VCaP (cell line): Measurements from ENCODE around the gene PLAAT1.

ENCODE experiments used
- H3K27ac ChIP-seq: fragments of 450-650 bp; 2 replicates; pipeline ENCODE4 v1.5.1; 2017
- TF ChIP-seq, protein P1 (sequence below): fragments of 450-650 bp; conservative IDR thresholded peaks from 2 replicates; pipeline ENCODE4 v1.5.1; 2017; ENCODE audit warnings: mild to moderate bottlenecking, moderate library complexity

Gene PLAAT1

DNA sequence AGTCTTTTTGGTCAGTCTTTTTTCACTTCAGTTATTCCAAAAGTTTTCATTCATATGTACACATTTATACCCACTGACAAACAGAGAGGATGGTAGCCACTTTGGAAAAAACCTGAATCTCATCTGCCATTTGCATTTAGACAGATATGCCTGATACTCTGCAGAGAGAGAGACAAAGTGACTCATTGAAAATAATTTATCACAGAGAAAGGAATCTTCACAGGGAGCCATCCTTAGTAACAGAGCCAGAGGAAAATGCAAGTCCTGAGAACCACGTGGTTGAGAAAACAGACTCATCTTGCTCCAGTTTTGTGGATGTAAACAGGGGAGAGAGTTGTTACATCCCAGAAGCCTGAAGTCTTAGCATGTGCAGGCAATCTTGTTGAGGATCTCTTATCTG, 28.2 kb upstream of the PLAAT1 start:
- no peak overlapping the region for H3K27ac ChIP-seq
- TF ChIP-seq, protein P1, sequence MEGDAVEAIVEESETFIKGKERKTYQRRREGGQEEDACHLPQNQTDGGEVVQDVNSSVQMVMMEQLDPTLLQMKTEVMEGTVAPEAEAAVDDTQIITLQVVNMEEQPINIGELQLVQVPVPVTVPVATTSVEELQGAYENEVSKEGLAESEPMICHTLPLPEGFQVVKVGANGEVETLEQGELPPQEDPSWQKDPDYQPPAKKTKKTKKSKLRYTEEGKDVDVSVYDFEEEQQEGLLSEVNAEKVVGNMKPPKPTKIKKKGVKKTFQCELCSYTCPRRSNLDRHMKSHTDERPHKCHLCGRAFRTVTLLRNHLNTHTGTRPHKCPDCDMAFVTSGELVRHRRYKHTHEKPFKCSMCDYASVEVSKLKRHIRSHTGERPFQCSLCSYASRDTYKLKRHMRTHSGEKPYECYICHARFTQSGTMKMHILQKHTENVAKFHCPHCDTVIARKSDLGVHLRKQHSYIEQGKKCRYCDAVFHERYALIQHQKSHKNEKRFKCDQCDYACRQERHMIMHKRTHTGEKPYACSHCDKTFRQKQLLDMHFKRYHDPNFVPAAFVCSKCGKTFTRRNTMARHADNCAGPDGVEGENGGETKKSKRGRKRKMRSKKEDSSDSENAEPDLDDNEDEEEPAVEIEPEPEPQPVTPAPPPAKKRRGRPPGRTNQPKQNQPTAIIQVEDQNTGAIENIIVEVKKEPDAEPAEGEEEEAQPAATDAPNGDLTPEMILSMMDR, result no peak

DNA sequence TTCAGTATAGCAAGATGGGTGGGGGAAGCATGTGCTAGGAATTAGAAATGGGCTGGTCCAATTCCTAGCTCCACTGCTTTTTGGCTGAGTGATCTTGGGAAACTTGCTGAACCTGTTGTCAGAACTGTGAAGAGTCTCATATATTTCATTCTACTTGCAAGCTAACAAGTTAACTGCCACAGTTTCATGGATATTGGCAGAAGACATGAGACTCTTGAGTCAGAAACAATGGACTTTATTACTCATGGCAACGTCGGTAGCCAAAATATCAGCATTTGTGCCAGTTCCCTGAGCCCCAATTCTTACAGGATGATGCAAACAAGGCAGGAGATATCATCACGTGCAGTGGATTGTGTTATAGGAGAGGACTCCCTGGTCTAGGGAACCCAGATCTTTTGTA, 26.6 kb upstream of the PLAAT1 start:
- no peak overlapping the region for H3K27ac ChIP-seq
- TF ChIP-seq, protein P1, result no peak

DNA sequence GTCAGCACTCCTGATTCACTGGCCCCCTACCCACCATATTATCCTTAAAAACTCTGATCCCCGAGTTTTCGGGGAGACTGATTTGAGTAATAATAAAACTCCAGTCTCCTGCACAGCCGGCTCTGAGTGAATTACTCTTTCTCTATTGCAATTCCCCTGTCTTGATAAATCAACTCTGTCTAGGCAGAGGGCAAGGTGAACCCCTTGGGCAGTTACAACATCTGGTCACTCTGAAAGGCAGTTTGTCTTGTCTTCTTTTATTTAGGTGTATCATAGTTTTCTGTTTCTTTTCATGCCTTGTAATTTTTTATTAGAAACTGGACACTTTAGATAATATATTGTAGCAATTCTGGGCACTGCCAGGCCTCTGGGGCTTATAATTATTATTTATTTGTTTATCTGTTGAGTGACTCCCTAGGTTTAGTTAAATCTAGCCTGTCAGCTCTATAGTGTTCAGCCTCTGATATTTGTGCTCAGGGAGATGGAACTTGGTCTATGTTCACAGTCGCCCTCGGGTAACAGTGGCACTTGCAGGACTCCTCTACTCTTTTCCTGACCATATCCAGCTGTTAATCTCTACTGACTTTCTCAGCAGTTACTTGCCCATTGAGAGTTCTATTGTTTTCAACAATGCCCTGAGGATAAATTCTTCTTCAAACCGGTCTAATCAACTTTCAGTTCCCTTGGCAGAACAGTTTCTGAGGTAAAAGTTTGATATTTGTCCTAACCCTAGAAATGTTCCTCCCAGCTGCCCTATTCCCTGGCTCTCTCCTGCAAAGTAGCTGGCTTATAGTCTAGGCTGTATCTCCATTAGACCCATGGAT, 15.5 kb upstream of the PLAAT1 start:
- H3K27ac ChIP-seq, result no peak overlapping the region
- TF ChIP-seq, protein P1, result no peak

DNA sequence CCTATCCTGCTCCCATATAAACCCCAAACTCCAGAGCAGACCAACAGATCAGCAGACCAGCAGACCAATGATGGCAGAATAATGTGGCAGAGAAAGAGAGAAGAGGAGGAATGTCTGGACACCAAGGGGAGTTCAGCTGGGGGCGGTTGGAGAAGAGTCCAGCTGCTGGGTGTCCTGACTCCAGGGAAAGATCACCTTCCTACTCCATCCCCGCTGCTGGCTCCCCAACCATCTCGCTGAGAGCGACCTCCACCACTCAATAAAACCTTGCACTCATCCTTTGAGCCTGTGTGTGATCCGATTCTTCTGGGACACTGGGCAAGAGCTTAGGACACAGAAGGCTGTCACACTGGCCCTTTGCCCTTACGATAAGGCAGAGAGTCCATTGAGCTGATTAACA, 12.8 kb upstream of the PLAAT1 start:
- TF ChIP-seq, protein P1, result no peak
- no peak overlapping the region for H3K27ac ChIP-seq

DNA sequence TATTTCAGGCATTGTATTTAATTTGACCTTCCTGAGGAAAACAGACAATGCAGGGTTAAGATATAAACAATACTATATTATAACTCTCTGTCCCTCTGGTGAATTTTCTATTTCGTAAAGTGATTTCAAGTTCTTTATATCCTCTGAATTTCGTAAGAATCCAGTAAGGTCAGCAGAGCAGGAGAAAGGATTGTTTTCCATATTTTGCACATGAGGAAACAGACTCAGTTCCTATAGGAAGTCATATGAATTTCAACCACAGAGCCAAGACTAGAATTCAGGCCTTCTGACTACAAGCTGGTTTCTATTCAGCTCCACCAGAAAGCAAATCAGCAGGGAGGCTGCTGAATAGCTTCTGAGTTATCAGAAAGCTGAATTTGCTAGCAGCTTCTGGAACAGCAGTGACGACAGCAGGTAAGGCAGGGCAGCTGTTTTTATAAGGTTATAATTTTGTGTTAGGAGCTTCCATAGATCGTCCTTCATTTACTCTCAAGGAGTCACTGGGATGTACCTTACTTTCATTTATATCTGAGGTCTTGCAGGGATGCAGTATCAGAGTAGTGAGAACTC, 11.1 kb upstream of the PLAAT1 start:
- H3K27ac ChIP-seq, result no peak overlapping the region
- TF ChIP-seq, protein P1, result no peak

DNA sequence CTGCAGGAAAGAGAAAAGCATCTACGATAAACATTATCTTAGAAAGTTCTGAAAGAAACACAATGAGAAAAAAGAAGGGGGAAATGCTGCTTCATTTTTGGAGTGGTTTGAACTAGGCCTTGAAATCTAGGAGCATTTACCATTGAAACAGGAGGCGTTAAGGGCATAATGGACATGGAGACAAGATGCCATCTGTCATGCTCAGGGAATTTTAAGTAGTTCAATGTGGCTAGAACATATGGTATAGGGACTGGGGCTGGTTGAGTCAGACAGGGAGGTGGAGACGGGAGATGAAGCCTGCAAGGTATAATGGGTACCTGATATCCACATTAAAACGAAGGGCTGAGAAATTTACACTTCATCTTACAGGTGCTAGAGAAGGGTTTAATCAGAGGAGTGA, 10.4 kb upstream of the PLAAT1 start:
- TF ChIP-seq, protein P1, result no peak
- H3K27ac ChIP-seq, result no peak overlapping the region

DNA sequence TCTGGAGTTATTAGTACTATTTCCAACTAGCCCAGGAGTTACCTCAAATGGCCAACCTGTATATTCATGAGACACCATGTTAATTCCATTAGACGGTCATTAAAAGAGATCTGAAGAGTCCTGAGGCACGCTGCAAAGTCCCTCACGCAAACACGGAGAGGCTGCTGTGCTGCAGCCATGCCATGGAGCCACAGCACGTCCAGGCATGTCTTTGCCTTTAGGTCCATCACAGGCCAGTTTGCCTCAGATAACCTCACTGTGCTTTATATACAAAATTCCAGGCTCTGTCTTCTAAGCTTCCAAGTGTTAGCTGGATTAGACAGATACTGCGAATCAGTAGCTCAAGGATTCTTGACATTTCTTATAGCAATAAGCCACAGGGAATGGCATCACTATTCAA, 9.8 kb upstream of the PLAAT1 start:
- TF ChIP-seq, protein P1, result no peak
- H3K27ac ChIP-seq, result no peak overlapping the region
